Pancreas (tissue), 10 donors: ENCODE results near the gene FLRT1. TPM values are rescaled to one million over a fixed set of nuclear protein-coding genes. Genes with fewer than 3 reads are reported as not detected.

Experiments
- ATAC-seq, 4 donors: fragments of 200-7000 bp; cut with Tn5 transposase; one replicate each; pipeline versions ENCODE4 v1.8.0 to v1.9.1; 2020; ENCODE audit warnings: mild to moderate bottlenecking in 4 of 4, moderate library complexity in 4 of 4
- DNase-seq, 6 donors: peaks; one replicate each; pipeline ENCODE4 v3.0.0-alpha.2; 2020
- FAIRE-seq: peaks from 2 replicates; lab custom pipeline; 2012; peaks lifted over from hg19 to GRCh38; lab: Jason Lieb, UNC
- H3K27ac ChIP-seq, 4 donors: fragments of 200-600 bp; sonication (generic); 1 replicate in 3 of 4; 2 replicates in 1 of 4; pipeline versions ENCODE4 v1.5.0 to v1.8.0; 2020
- H3K27me3 ChIP-seq, 4 donors: fragments of 200-600 bp; one replicate each; pipeline ENCODE4 v1.8.0; 2021
- H3K36me3 ChIP-seq, 3 donors: fragments of 200-600 bp; sonication (generic) in 1 of 3; one replicate each; pipeline versions ENCODE4 v1.5.0 to v1.8.0; 2020 to 2021
- H3K4me1 ChIP-seq, 3 donors: fragments of 200-600 bp; one replicate each; pipeline ENCODE4 v1.8.0; 2021
- H3K4me3 ChIP-seq, 4 donors: fragments of 200-600 bp; sonication (generic) in 2 of 4; one replicate each; pipeline versions ENCODE4 v1.5.0 to v1.8.0; 2020 to 2021
- H3K9me3 ChIP-seq, 4 donors: fragments of 200-600 bp; one replicate each; pipeline ENCODE4 v1.8.0; 2021
- CTCF ChIP-seq, 4 donors: fragments of 200-600 bp; sonication (generic) in 3 of 4; IDR thresholded peaks; one replicate each; pipeline versions ENCODE4 v1.5.0 to v1.8.0; 2021; ENCODE audit warnings: antibody characterized with exemption in 4 of 4
- WGBS, 2 donors: extraction: QIAGEN DNeasy Blood & Tissue Kit; methylation state at CpG; one replicate each; pipeline ENCODE4 v1.1.7; 2013; 5-methylcytosine and 5-hydroxymethylcytosine counted together
- intact Hi-C, 3 donors: fragments of 100-400 bp; cut with DNase I; formaldehyde crosslinking; loops; one replicate each; pipeline versions ENCODE4 v1.11.1 to v1.14.2; 2022
- polyA plus RNA-seq, 2 donors: library from polyadenylated mRNA; stranded (reverse); fragments of 200-250 nt; gene quantifications; one replicate each; pipeline ENCODE4 v1.2.3, GENCODE V29; 2013
- total RNA-seq, 6 donors: library from RNA; stranded (reverse); fragmentation: NEBNext Ultra II Directional in 4 of 6; extraction: Animal tissue kit (Norgen Biotek cat#: 25700) in 4 of 6; gene quantifications; one replicate each; pipeline versions ENCODE4 v1.2.1 to v1.2.4, GENCODE V29; 2021 to 2023
- donor health status: healthy with polysubstance abuse.
- donor health status: DM: no; HTN: no; CAD: no; lungs with moderate emphysema.
- donor health status: DM: no; HTN: no; CAD: no.
- donor health status: control.
- donor health status: control.
- donor health status: Bipolar disorder and iron deficiency.
- donor health status: DM: yes; HTN: yes; CAD: no.
- donor health status: DM: no; HTN: no; CAD: no.
- donor health status: DM: no; HTN: no; CAD: no.
- donor health status: DM: yes; HTN: yes; CAD: no.

Gene FLRT1
- total and polyA plus RNA-seq, 8 donors = 0.04 to 0.87 (median 0.19) TPM

GRCh38 chr11:64020976-64021756, 14.6 kb upstream of the FLRT1 start:
- intact Hi-C loops = no loop called here
- H3K9me3 ChIP-seq = no peaks in the 10 kb centered on the region
- no peak overlapping the region for H3K4me3 ChIP-seq
- FAIRE-seq (no peak), ATAC-seq (no peak), DNase-seq (peak in 1 of 6 donors; percentile 40)
- no peak overlapping the region for H3K27ac ChIP-seq
- WGBS, 2 donors = 86 to 88% methylated on average over 22 of the region's 22 CpGs
- peaks cover 4 to 9% (median 5%) of the 10 kb centered on the region in 3 donors for H3K4me1 ChIP-seq
- H3K27me3 ChIP-seq = no peaks in the 10 kb centered on the region
- TF ChIP-seq CTCF (IDR thresholded peaks at IDR 0.05) = no peak
- H3K36me3 ChIP-seq = no peaks in the 10 kb centered on the region

- DNase-seq (no peak), ATAC-seq (peak in 1 of 4 donors; percentile 3), FAIRE-seq (no peak)
- H3K9me3 ChIP-seq = no peaks in the 10 kb centered on the region
- peaks cover 4 to 9% (median 5%) of the 10 kb centered on the region in 3 donors for H3K4me1 ChIP-seq
- TF ChIP-seq CTCF (IDR thresholded peaks at IDR 0.05) = no peak
- no peaks in the 10 kb centered on the region for H3K27me3 ChIP-seq
- no peak overlapping the region for H3K27ac ChIP-seq
- intact Hi-C loops = no loop called here
- 69 to 78% methylated on average over 9 to 10 of the region's 10 CpGs for WGBS, 2 donors
- H3K36me3 ChIP-seq = no peaks in the 10 kb centered on the region
- no peak overlapping the region for H3K4me3 ChIP-seq
Observed at GRCh38 chr11:64021757-64022093, 14.0 kb upstream of the FLRT1 start.

GRCh38 chr11:64022125-64022784, 13.5 kb upstream of the FLRT1 start:
- WGBS, 2 donors = 86 to 90% methylated on average over 14 of the region's 14 CpGs

GRCh38 chr11:64023712-64024710, 11.7 kb upstream of the FLRT1 start:
- no peak for DNase-seq
- no peak for TF ChIP-seq CTCF (IDR thresholded peaks at IDR 0.05)
- no peak for FAIRE-seq
- 89 to 94% methylated on average over 20 of the region's 20 CpGs for WGBS, 2 donors
- H3K9me3 ChIP-seq = no peaks in the 10 kb centered on the region
- no peaks in the 10 kb centered on the region for H3K36me3 ChIP-seq
- no peak overlapping the region for H3K4me3 ChIP-seq
- intact Hi-C loops = no loop called here
- no peak overlapping the region for H3K27ac ChIP-seq
- H3K4me1 ChIP-seq = peaks cover 2 to 4% (median 2%) of the 10 kb centered on the region in 3 donors
- no peaks in the 10 kb centered on the region for H3K27me3 ChIP-seq
- no peak for ATAC-seq

More at GRCh38 chr11:64022125-64022784, 13.5 kb upstream of the FLRT1 start:
- TF ChIP-seq CTCF (IDR thresholded peaks at IDR 0.05) = no peak
- H3K36me3 ChIP-seq = no peaks in the 10 kb centered on the region
- DNase-seq (no peak), ATAC-seq (no peak), FAIRE-seq (no peak)
- no peaks in the 10 kb centered on the region for H3K27me3 ChIP-seq
- H3K27ac ChIP-seq = no peak overlapping the region
- no peak overlapping the region for H3K4me3 ChIP-seq
- H3K4me1 ChIP-seq = peaks cover 4 to 9% (median 5%) of the 10 kb centered on the region in 3 donors
- intact Hi-C loops = no loop called here
- H3K9me3 ChIP-seq = no peaks in the 10 kb centered on the region
